ENCODE measurements around the gene HIVEP3.

The HIVEP3 gene

GRCh38 chr1:41528106-41528505 lies 390.6 kb downstream of the HIVEP3 start (continued):
- TF ChIP-seq ZNF18 (tag by site-specific recombination; IDR thresholded peaks at IDR 0.05) (0 out of 2 replicates have a peak, but pooled peaks have one; percentile 86), EGR2 (tag by site-specific recombination; IDR thresholded peaks at IDR 0.05; ENCODE audit: low read depth) (peak; percentile 77)

DNA sequence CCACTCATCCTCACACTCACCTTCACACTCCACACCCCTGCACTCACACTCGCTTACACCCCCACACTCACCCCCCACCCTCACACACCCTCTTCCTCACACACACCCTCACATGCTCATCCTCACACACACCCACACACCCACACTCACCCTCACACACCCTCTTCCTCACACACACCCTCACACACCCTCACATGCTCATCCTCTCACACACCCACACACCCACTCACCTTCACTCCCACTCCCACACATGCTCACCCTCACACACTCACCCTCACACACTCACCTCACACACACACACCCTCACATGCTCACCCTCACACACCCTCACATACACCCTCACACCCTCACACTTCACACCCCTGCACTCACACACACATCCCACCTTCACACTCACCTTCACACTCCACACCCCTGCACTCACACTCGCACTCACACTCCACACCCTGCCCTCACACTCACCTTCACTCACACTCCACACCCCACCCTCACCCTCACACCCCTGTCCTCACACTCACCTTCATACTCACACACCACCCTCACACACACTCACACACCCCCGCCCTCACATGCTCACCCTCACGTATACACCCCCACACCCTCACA lies 391.7 kb downstream of the HIVEP3 start:
- POLR2A ChIA-PET = no interaction called here
- H3K36me3 ChIP-seq (ENCODE audit: control insufficient read depth in 2 of 2, insufficient read depth in 1 of 2, low read length in 2 of 2) = no peaks in the 10 kb centered on the region
- no peak overlapping the region for H3K4me3 ChIP-seq (ENCODE audit: low read depth, low read length)
- CTCF ChIA-PET = no interaction called here
- no peak overlapping the region for H3K27ac ChIP-seq (ENCODE audit: extremely low read depth, low read depth, low read length)
- H3K9me3 ChIP-seq (ENCODE audit: control insufficient read depth, insufficient read depth, low read depth, low read length) = no peaks in the 10 kb centered on the region
- no peaks in the 10 kb centered on the region for H3K4me1 ChIP-seq (ENCODE audit: control insufficient read depth, insufficient read depth, low read length)
- TF ChIP-seq ZXDB (tag by site-specific recombination; IDR thresholded peaks at IDR 0.05) (no peak), ZNF114 (tag by site-specific recombination; IDR thresholded peaks at IDR 0.05) (no peak), FEZF1 (tag by site-specific recombination; IDR thresholded peaks at IDR 0.05) (no peak), ZFP37 (tag by site-specific recombination; IDR thresholded peaks at IDR 0.05) (no peak), ZNF146 (tag by site-specific recombination; IDR thresholded peaks at IDR 0.05) (no peak), KLF8 (tag by site-specific recombination; IDR thresholded peaks at IDR 0.05) (0 out of 2 replicates have a peak, but pooled peaks have one; percentile 33), ZNF530 (tag by site-specific recombination; IDR thresholded peaks at IDR 0.05; ENCODE audit: low read depth) (no peak), ZNF10 (tag by site-specific recombination; IDR thresholded peaks at IDR 0.05) (no peak), ZNF658 (tag by site-specific recombination; IDR thresholded peaks at IDR 0.05) (no peak), ZNF664 (tag by site-specific recombination; IDR thresholded peaks at IDR 0.05) (no peak), ZNF202 (tag by site-specific recombination; IDR thresholded peaks at IDR 0.05; ENCODE audit: borderline replicate concordance) (no peak), ZBTB10 (tag by site-specific recombination; IDR thresholded peaks at IDR 0.05) (no peak), ZNF132 (tag by site-specific recombination; IDR thresholded peaks at IDR 0.05; ENCODE audit: borderline replicate concordance) (no peak), ZBTB17 (tag by site-specific recombination; IDR thresholded peaks at IDR 0.05) (no peak), ZNF747 (tag by site-specific recombination; IDR thresholded peaks at IDR 0.05) (no peak), KLF9 (tag by site-specific recombination; IDR thresholded peaks at IDR 0.05; ENCODE audit: low read depth) (peak; percentile 49; the same call in 1 of the 2 replicates), ZNF335 (tag by site-specific recombination; conservative IDR thresholded peaks at IDR 0.05) (no peak), MZF1 (tag by site-specific recombination; IDR thresholded peaks at IDR 0.05; ENCODE audit: borderline replicate concordance) (no peak), GFI1B (tag by site-specific recombination; IDR thresholded peaks at IDR 0.05) (no peak), ZNF677 (tag by site-specific recombination; IDR thresholded peaks at IDR 0.05) (no peak), PBX3 (CRISPR knock-in tag; IDR thresholded peaks at IDR 0.05) (no peak), ZBTB8A (tag by site-specific recombination; IDR thresholded peaks at IDR 0.05) (no peak), ZNF169 (tag by site-specific recombination; IDR thresholded peaks at IDR 0.05) (0 out of 2 replicates have a peak, but pooled peaks have one; percentile 35), ZNF514 (tag by site-specific recombination; IDR thresholded peaks at IDR 0.05) (no peak)
- TF ChIP-seq, protein P1, sequence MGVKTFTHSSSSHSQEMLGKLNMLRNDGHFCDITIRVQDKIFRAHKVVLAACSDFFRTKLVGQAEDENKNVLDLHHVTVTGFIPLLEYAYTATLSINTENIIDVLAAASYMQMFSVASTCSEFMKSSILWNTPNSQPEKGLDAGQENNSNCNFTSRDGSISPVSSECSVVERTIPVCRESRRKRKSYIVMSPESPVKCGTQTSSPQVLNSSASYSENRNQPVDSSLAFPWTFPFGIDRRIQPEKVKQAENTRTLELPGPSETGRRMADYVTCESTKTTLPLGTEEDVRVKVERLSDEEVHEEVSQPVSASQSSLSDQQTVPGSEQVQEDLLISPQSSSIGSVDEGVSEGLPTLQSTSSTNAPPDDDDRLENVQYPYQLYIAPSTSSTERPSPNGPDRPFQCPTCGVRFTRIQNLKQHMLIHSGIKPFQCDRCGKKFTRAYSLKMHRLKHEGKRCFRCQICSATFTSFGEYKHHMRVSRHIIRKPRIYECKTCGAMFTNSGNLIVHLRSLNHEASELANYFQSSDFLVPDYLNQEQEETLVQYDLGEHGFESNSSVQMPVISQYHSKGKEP (tag by site-specific recombination; IDR thresholded peaks at IDR 0.05) = no peak
- TF ChIP-seq, protein P2, sequence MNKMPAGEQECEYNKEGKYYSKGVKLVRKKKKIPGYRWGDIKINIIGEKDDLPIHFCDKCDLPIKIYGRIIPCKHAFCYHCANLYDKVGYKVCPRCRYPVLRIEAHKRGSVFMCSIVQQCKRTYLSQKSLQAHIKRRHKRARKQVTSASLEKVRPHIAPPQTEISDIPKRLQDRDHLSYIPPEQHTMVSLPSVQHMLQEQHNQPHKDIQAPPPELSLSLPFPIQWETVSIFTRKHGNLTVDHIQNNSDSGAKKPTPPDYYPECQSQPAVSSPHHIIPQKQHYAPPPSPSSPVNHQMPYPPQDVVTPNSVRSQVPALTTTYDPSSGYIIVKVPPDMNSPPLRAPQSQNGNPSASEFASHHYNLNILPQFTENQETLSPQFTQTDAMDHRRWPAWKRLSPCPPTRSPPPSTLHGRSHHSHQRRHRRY (tag by site-specific recombination; IDR thresholded peaks at IDR 0.05) = no peak

All from HEK293 (cell line).